ENCODE measurements around the gene COMTD1.
A peak's percentile ranks its signal among the peaks of the same experiment; 100 is the strongest.
"Not testable (repeated sequence)": the region's sequence is repeated elsewhere in the genome, so short reads cannot be mapped to it uniquely, and the experiment has no call there.

Gene COMTD1

DNA sequence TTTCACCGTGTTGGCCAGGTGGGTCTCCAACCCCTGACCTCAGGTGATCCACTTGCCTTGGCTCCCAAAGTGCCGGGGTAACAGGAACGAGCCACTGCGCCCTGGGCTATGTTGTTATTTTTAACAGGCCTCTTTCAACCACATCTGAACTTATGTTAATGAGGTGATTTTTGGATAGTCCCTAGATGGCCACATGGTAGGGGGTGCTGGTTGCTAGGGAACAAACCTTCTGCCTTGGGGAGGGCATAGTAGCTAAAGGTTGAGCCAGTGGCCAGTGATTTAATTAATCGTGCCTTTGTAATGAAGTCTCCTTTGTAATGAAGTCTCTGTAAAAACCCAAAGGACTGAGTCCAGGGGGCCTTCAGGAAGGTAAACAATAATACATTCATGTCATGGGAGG lies 9.1 kb downstream of the COMTD1 start (continued):
- no peak for TF ChIP-seq ZNF223 (tag by site-specific recombination; IDR thresholded peaks at IDR 0.05)

- ChIA-PET CTCF (interaction anchor here (0.7 to 2.0 kb wide), 6 partner anchors 10 to 1078 kb away, joined by 3 to 12 read pairs (median 5); partner anchors contain the start of gene COMTD1), POLR2A (interaction anchor here (0.6 to 5.5 kb wide), 6 partner anchors 9 to 481 kb away, joined by 3 to 28 read pairs (median 7); partner anchors contain the start of genes COMTD1, SAMD8 and VDAC2)
- peaks cover 37 to 92% of the 10 kb centered on the region in 2 experiments for H3K36me3 ChIP-seq (ENCODE audit: control insufficient read depth in 2 of 2, insufficient read depth in 1 of 2, low read length in 2 of 2)
- no peaks in the 10 kb centered on the region for H3K9me3 ChIP-seq (ENCODE audit: control insufficient read depth, insufficient read depth, low read depth, low read length)
- no peak overlapping the region for H3K4me3 ChIP-seq (ENCODE audit: low read depth, low read length)
- TF ChIP-seq ZSCAN16 (tag by site-specific recombination; IDR thresholded peaks at IDR 0.05) = no peak
- TF ChIP-seq, protein P1, sequence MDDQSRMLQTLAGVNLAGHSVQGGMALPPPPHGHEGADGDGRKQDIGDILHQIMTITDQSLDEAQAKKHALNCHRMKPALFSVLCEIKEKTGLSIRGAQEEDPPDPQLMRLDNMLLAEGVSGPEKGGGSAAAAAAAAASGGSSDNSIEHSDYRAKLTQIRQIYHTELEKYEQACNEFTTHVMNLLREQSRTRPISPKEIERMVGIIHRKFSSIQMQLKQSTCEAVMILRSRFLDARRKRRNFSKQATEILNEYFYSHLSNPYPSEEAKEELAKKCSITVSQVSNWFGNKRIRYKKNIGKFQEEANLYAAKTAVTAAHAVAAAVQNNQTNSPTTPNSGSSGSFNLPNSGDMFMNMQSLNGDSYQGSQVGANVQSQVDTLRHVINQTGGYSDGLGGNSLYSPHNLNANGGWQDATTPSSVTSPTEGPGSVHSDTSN (CRISPR knock-in tag; IDR thresholded peaks at IDR 0.05) = no peak
- 0 out of 2 replicates have a peak, but pooled peaks have one; percentile 1 for TF ChIP-seq ZNF335 (tag by site-specific recombination; conservative IDR thresholded peaks at IDR 0.05)
- TF ChIP-seq SCRT2 (tag by site-specific recombination; IDR thresholded peaks at IDR 0.05) = peak; percentile 88
- no peak overlapping the region for H3K27ac ChIP-seq (ENCODE audit: extremely low read depth, low read depth, low read length)
- peaks cover 15% of the 10 kb centered on the region for H3K4me1 ChIP-seq (ENCODE audit: control insufficient read depth, insufficient read depth, low read length)
These were observed 9.7 kb downstream of the COMTD1 start for GRCh38 chr10:75226095-75226494.

DNA sequence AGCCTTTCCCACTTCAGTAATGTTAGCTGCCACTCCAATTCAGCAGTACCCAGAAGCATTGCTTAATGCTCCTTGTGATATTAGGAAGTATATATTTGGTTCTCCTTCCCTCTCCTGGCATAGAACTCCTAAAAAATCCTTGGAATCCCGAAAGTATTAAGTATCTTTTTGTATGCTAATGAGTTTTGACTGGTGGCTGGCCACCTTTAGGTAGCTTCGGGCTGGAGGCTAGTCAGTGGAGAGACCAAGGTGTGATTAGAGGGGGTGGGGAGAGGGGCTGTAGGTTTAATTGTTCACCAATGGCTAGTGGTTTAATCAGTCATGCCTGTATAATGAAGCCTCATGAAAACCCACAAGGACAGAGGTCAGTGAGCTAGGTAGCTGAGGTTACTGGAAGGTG lies 12.2 kb downstream of the COMTD1 start:
- Histone ChIP-seq H3K27ac (ENCODE audit: extremely low read depth, low read depth, low read length) (no peak overlapping the region), H3K36me3 (ENCODE audit: control insufficient read depth in 2 of 2, insufficient read depth in 1 of 2, low read length in 2 of 2) (peaks cover 56 to 90% of the 10 kb centered on the region in 2 experiments), H3K4me3 (ENCODE audit: low read depth, low read length) (no peak overlapping the region), H3K9me3 (ENCODE audit: control insufficient read depth, insufficient read depth, low read depth, low read length) (no peaks in the 10 kb centered on the region), H3K4me1 (ENCODE audit: control insufficient read depth, insufficient read depth, low read length) (peaks cover 15% of the 10 kb centered on the region)
- ChIA-PET CTCF (interaction anchor here (1.5 to 2.6 kb wide), 3 partner anchors 8 to 12 kb away, joined by 4 to 9 read pairs (median 6); partner anchors contain the start of gene COMTD1), POLR2A (interaction anchor here (1.2 to 2.2 kb wide), 2 partner anchors 9 to 13 kb away, joined by 10 to 11 read pairs; partner anchors contain the start of gene VDAC2)
- peak; percentile 0; the same call in 1 of the 2 replicates for TF ChIP-seq IKZF3 (tag by site-specific recombination; IDR thresholded peaks at IDR 0.05)
- TF ChIP-seq, protein P2, sequence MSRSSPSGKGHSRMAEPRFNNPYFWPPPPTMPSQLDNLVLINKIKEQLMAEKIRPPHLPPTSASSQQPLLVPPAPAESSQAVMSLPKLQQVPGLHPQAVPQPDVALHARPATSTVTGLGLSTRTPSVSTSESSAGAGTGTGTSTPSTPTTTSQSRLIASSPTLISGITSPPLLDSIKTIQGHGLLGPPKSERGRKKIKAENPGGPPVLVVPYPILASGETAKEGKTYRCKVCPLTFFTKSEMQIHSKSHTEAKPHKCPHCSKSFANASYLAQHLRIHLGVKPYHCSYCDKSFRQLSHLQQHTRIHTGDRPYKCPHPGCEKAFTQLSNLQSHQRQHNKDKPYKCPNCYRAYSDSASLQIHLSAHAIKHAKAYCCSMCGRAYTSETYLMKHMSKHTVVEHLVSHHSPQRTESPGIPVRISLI (tag by site-specific recombination; IDR thresholded peaks at IDR 0.05) = no peak

GRCh38 chr10:75221492-75221891 lies 14.3 kb downstream of the COMTD1 start:
- not testable (repeated sequence) for H3K4me3 ChIP-seq (ENCODE audit: low read depth, low read length); H3K27ac ChIP-seq (ENCODE audit: extremely low read depth, low read depth, low read length); H3K9me3 ChIP-seq (ENCODE audit: control insufficient read depth, insufficient read depth, low read depth, low read length)
- peak; percentile 47; the same call in 1 of the 2 replicates for TF ChIP-seq ZNF600 (tag by site-specific recombination; IDR thresholded peaks at IDR 0.05)
- peak; percentile 97 for TF ChIP-seq ZNF121 (tag by site-specific recombination; IDR thresholded peaks at IDR 0.05)
- POLR2A ChIA-PET = interaction anchor here (1.3 kb wide), 1 partner anchor 11 kb away, joined by 7 read pairs; the partner anchor contains the start of gene VDAC2
- H3K4me1 ChIP-seq (ENCODE audit: control insufficient read depth, insufficient read depth, low read length) = peaks cover 13% of the 10 kb centered on the region
- peaks cover 70 to 96% of the 10 kb centered on the region in 2 experiments for H3K36me3 ChIP-seq (ENCODE audit: control insufficient read depth in 2 of 2, insufficient read depth in 1 of 2, low read length in 2 of 2)
- CTCF ChIA-PET = interaction anchor here (0.9 to 2.6 kb wide), 2 partner anchors 10 to 27 kb away, joined by 3 to 9 read pairs; no protein-coding TSS in a partner anchor

DNA sequence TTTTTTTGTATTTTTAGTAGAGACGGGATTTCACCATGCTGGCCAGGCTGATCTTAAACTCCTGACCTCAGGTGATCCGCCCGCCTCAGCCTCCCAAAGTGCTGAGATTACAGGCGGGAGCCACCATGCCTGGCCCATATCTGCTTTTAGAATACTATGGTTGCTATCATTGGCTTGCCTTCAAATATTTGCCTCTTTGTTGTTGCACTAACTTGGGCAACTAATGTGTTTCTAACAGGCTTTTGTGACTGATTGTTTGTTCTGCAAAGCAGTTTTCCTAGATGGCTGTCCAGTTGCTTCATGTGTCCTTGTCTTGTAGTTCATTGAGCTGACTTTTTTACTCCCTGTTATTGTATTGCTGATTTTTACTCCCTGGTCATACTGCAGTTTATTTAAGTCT lies 15.5 kb downstream of the COMTD1 start:
- Histone ChIP-seq H3K9me3 (ENCODE audit: control insufficient read depth, insufficient read depth, low read depth, low read length) (no peaks in the 10 kb centered on the region), H3K27ac (ENCODE audit: extremely low read depth, low read depth, low read length) (no peak overlapping the region), H3K36me3 (ENCODE audit: control insufficient read depth in 2 of 2, insufficient read depth in 1 of 2, low read length in 2 of 2) (peaks cover 70 to 97% of the 10 kb centered on the region in 2 experiments), H3K4me3 (ENCODE audit: low read depth, low read length) (no peak overlapping the region), H3K4me1 (ENCODE audit: control insufficient read depth, insufficient read depth, low read length) (peaks cover 9% of the 10 kb centered on the region)
- ChIA-PET CTCF (interaction anchor here (1.0 kb wide), 1 partner anchor 11 kb away, joined by 4 read pairs; no protein-coding TSS in a partner anchor), POLR2A (no interaction called here)
- no peak for TF ChIP-seq ZNF341 (tag by site-specific recombination; IDR thresholded peaks at IDR 0.05; ENCODE audit: low read depth)
- no peak for TF ChIP-seq ZNF121 (tag by site-specific recombination; IDR thresholded peaks at IDR 0.05)
- no peak for TF ChIP-seq BCL11B (tag by site-specific recombination; IDR thresholded peaks at IDR 0.05; ENCODE audit: low read depth)
- no peak for TF ChIP-seq HOXA7 (CRISPR knock-in tag; IDR thresholded peaks at IDR 0.05; ENCODE audit: borderline replicate concordance)
- TF ChIP-seq OVOL3 (tag by site-specific recombination; IDR thresholded peaks at IDR 0.05) = no peak
- TF ChIP-seq ZNF426 (tag by site-specific recombination; IDR thresholded peaks at IDR 0.05) = no peak
- no peak for TF ChIP-seq ZNF211 (tag by site-specific recombination; IDR thresholded peaks at IDR 0.05; ENCODE audit: low read depth)
- no peak for TF ChIP-seq ZNF530 (tag by site-specific recombination; IDR thresholded peaks at IDR 0.05; ENCODE audit: low read depth)
- TF ChIP-seq ZNF677 (tag by site-specific recombination; IDR thresholded peaks at IDR 0.05) = no peak
- no peak for TF ChIP-seq ZBTB11 (tag by site-specific recombination; conservative IDR thresholded peaks at IDR 0.05; ENCODE audit: low read depth)

All from HEK293 (cell line).